Suprapubic skin (tissue), 4 donors: ENCODE data around the gene ATP5PB.

Source experiments
- CTCF ChIP-seq, 2 donors: fragments of 200-600 bp in 1 of 2; fragments of 450-650 bp in 1 of 2; sonication (generic) in 1 of 2; IDR thresholded peaks; one replicate each; pipeline ENCODE4 v1.5.1; 2016 to 2019; ENCODE audit warnings: antibody characterized with exemption in 2 of 2, mild to moderate bottlenecking in 1 of 2, moderate library complexity in 1 of 2
- EP300 ChIP-seq: sonication (generic); formaldehyde crosslinking; IDR thresholded peaks from one replicate; pipeline ENCODE4 v1.6.1; 2017; ENCODE audit warnings: antibody characterized with exemption
- POLR2A ChIP-seq, 2 donors: fragments of 450-650 bp; IDR thresholded peaks; one replicate each; pipeline ENCODE4 v1.6.1; 2017; ENCODE audit warnings: antibody characterized with exemption in 2 of 2, mild to moderate bottlenecking in 2 of 2, moderate library complexity in 2 of 2
- POLR2AphosphoS5 ChIP-seq, 3 donors: sonication (generic); formaldehyde crosslinking; IDR thresholded peaks; one replicate each; pipeline ENCODE4 v1.6.1; 2017; ENCODE audit warnings: antibody characterized with exemption in 3 of 3

DNA sequence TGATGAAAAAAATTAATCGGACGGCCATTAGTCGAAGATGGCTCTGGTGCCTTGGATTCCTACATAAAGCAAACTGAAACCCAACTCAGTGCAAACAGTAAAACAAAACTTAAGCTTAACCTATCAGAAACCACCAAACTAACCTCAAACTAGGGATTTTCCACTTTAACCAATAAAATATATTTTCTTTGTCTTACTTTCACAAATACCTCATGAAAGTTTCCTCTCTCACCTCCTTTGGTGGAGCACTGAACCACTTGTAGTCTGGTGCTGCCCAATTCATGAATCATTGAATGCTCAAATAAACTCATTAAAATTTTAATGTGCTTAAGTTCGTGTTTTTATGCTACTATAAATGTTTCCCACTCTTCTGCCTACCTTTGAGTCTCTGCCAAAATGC is 47.1 kb downstream of the ATP5PB start:
- TF ChIP-seq CTCF (IDR thresholded peaks at IDR 0.05) (no peak), POLR2AphosphoS5 (IDR thresholded peaks at IDR 0.05) (no peak), POLR2A (IDR thresholded peaks at IDR 0.05) (no peak), EP300 (no peak)
